ENCODE measurements around the gene ATP5PB.

DNA sequence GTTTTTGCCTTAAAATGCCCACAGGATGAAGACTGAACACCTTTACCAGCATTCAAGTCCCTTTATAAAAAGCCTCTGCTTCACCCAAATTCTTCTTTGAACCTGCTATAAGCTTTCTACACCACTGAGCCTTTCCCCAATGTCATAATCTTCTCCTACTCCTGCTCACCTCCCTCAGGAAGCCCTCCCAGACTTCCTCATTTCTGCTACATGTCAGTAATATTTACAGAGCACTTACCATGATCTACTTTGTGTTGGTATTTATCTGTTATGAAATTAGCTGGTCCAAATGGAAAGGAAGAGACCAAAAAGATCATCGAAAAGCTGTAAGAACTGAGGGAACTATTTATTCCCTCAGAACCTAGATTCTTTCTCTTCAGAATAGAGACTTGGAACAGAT lies 30.2 kb upstream of the ATP5PB start:
- no peak for TF ChIP-seq POLR2A (IDR thresholded peaks at IDR 0.05)
- TF ChIP-seq, protein P1, sequence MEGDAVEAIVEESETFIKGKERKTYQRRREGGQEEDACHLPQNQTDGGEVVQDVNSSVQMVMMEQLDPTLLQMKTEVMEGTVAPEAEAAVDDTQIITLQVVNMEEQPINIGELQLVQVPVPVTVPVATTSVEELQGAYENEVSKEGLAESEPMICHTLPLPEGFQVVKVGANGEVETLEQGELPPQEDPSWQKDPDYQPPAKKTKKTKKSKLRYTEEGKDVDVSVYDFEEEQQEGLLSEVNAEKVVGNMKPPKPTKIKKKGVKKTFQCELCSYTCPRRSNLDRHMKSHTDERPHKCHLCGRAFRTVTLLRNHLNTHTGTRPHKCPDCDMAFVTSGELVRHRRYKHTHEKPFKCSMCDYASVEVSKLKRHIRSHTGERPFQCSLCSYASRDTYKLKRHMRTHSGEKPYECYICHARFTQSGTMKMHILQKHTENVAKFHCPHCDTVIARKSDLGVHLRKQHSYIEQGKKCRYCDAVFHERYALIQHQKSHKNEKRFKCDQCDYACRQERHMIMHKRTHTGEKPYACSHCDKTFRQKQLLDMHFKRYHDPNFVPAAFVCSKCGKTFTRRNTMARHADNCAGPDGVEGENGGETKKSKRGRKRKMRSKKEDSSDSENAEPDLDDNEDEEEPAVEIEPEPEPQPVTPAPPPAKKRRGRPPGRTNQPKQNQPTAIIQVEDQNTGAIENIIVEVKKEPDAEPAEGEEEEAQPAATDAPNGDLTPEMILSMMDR (IDR thresholded peaks at IDR 0.05) = no peak

All from sigmoid colon (tissue), 3 donors.